B cell (primary cell): Measurements from ENCODE around the gene PPIH. TPM values are rescaled to one million over a fixed set of nuclear protein-coding genes. Genes with fewer than 3 reads are reported as not detected.

Experiments
- ATAC-seq: fragments of 200-7000 bp; cut with Tn5 transposase; one replicate; pipeline ENCODE4 v1.10.0; 2021; ENCODE audit warnings: low read depth, mild to moderate bottlenecking, moderate number of reproducible peaks, moderate library complexity
- CTCF ChIA-PET: fragments of 350-600 bp; sonication (Branson Sonifier 250); formaldehyde crosslinking; loops from one replicate; lab custom pipeline; 2021; ENCODE audit warnings: antibody characterized with exemption, inconsistent platforms; lab: Charles Lee
- POLR2A ChIA-PET: fragments of 350-600 bp; sonication (Branson Sonifier 250); formaldehyde crosslinking; loops from one replicate; lab custom pipeline; 2021; ENCODE audit warnings: antibody characterized with exemption; lab: Charles Lee
- DNase-seq: peaks from one replicate; pipeline ENCODE4 v3.0.0; 2013
- H2AFZ ChIP-seq: 2 replicates; pipeline ENCODE4 v1.6.1; 2012; ENCODE audit warnings: mild to moderate bottlenecking, low read depth, low read length; ENCODE audit not compliant: insufficient read depth, poor library complexity, severe bottlenecking
- H3K27ac ChIP-seq, 2 donors: 1 replicate in 1 of 2; 2 replicates in 1 of 2; pipeline ENCODE4 v1.5.1; 2012 to 2013; ENCODE audit warnings: low read length in 2 of 2, mild to moderate bottlenecking in 2 of 2, moderate library complexity in 1 of 2
- H3K27me3 ChIP-seq, 4 experiments: fragments of 200-600 bp in 1 of 4; sonication (generic) in 1 of 4; replicated peaks in 1 of 4; 1 replicate in 2 of 4; 2 replicates in 2 of 4; pipeline versions ENCODE4 v1.6.1 to v1.7.0; 2013 to 2016; ENCODE audit warnings: low read length in 3 of 4, mild to moderate bottlenecking in 2 of 4, mixed read lengths in 1 of 4, moderate library complexity in 1 of 4; ENCODE audit not compliant: insufficient read depth in 4 of 4, control insufficient read depth in 3 of 4; ENCODE audit errors: control extremely low read depth in 1 of 4
- H3K36me3 ChIP-seq, 2 experiments: replicated peaks in 1 of 2; 1 replicate in 1 of 2; 2 replicates in 1 of 2; pipeline versions ENCODE4 v1.6.1 to v1.7.1; 2013; ENCODE audit warnings: low read length in 1 of 2; ENCODE audit not compliant: insufficient read depth in 2 of 2, control insufficient read depth in 1 of 2; ENCODE audit errors: control extremely low read depth in 1 of 2, extremely low read depth in 1 of 2
- H3K4me1 ChIP-seq, 2 donors: fragments of 200-600 bp in 1 of 2; sonication (generic) in 1 of 2; 1 replicate in 1 of 2; 2 replicates in 1 of 2; pipeline versions ENCODE4 v1.5.1 to v1.6.1; 2013 to 2017; ENCODE audit warnings: low read length in 2 of 2; ENCODE audit not compliant: control insufficient read depth in 2 of 2, insufficient read depth in 2 of 2
- H3K4me2 ChIP-seq: replicated peaks from 2 replicates; pipeline ENCODE3; 2012; ENCODE audit warnings: mild to moderate bottlenecking, low read depth, low read length; ENCODE audit not compliant: poor library complexity, severe bottlenecking
- H3K4me3 ChIP-seq, 5 experiments: fragments of 200-600 bp in 1 of 5; sonication (generic) in 1 of 5; 1 replicate in 3 of 5; 2 replicates in 2 of 5; pipeline versions ENCODE4 v1.5.1 to v1.7.0; 2011 to 2016; ENCODE audit warnings: low read length in 4 of 5, mild to moderate bottlenecking in 4 of 5, low read depth in 2 of 5, control low read depth in 1 of 5, moderate library complexity in 1 of 5; ENCODE audit not compliant: insufficient read depth in 1 of 5; ENCODE audit errors: control extremely low read depth in 1 of 5, extremely low read depth in 1 of 5
- H3K79me2 ChIP-seq: fragments of 200-600 bp; sonication (generic); one replicate; pipeline ENCODE4 v1.6.0; 2016; ENCODE audit warnings: low read length; ENCODE audit not compliant: control insufficient read depth, insufficient read depth
- H3K9ac ChIP-seq: fragments of 200-600 bp; sonication (generic); 2 replicates; pipeline ENCODE4 v1.6.1; 2017; ENCODE audit warnings: mild to moderate bottlenecking, low read length, moderate library complexity
- H3K9me3 ChIP-seq, 3 donors: one replicate each; pipeline versions ENCODE4 v1.6.1 to v1.7.1; 2013; ENCODE audit warnings: low read length in 2 of 3; ENCODE audit not compliant: control insufficient read depth in 2 of 3, insufficient read depth in 1 of 3; ENCODE audit errors: control extremely low read depth in 1 of 3
- H4K20me1 ChIP-seq: 2 replicates; pipeline ENCODE4 v1.6.0; 2012; ENCODE audit warnings: mild to moderate bottlenecking, low read length; ENCODE audit not compliant: insufficient read depth, control insufficient read depth, poor library complexity, severe bottlenecking
- H3K27ac Mint-ChIP-seq: one replicate; pipeline ENCODE4 v1.8.0; 2021; ENCODE audit warnings: mixed read lengths
- H3K27me3 Mint-ChIP-seq: one replicate; pipeline ENCODE4 v1.8.0; 2021; ENCODE audit warnings: mixed read lengths
- H3K4me1 Mint-ChIP-seq: one replicate; pipeline ENCODE4 v1.8.0; 2021; ENCODE audit warnings: mixed read lengths
- H3K4me3 Mint-ChIP-seq: one replicate; pipeline ENCODE4 v1.8.0; 2021; ENCODE audit warnings: mixed read lengths
- H3K9me3 Mint-ChIP-seq: one replicate; pipeline ENCODE4 v1.8.0; 2022; ENCODE audit warnings: mixed read lengths; ENCODE audit not compliant: insufficient read depth
- CTCF ChIP-seq: fragments of 200-600 bp; IDR thresholded peaks from one replicate; pipeline ENCODE4 v1.8.0; 2022; ENCODE audit warnings: antibody characterized with exemption, mild to moderate bottlenecking
- EZH2 ChIP-seq: IDR thresholded peaks from 2 replicates; pipeline ENCODE4 v1.6.1; 2012; ENCODE audit warnings: borderline replicate concordance, low read depth, mild to moderate bottlenecking, moderate library complexity, low read length; ENCODE audit not compliant: insufficient read depth, poor library complexity, severe bottlenecking
- WGBS: methylation state at CpG from one replicate; pipeline ENCODE4 v1.1.5; 2013; ENCODE audit warnings: missing lambda C conversion rate; ENCODE audit not compliant: insufficient coverage; 5-methylcytosine and 5-hydroxymethylcytosine counted together
- intact Hi-C: fragments of 100-400 bp; cut with micrococcal nuclease; formaldehyde crosslinking; loops from one replicate; pipeline ENCODE4 v1.10.0; 2022
- polyA plus RNA-seq: library from polyadenylated mRNA; depleted of rRNA; stranded (reverse); fragments of >200 nt; gene quantifications from 2 replicates; pipeline ENCODE4 v1.2.3, GENCODE V29; 2012
- total RNA-seq, 2 donors: library from RNA; stranded (reverse); fragments of 120-200 nt in 1 of 2; gene quantifications; 1 replicate in 1 of 2; 2 replicates in 1 of 2; pipeline versions ENCODE4 v1.2.3 to v1.2.4, GENCODE V29; 2013 to 2022

The PPIH gene
- total and polyA plus RNA-seq, 2 donors (not counting 1 experiment from before 2014, with no cell fraction given) = 42.4 to 50.3 TPM

GRCh38 chr1:42680921-42681683 lies 22.9 kb downstream of the PPIH start:
- peak overlapping the region; percentile 91 for H2AFZ ChIP-seq
- H3K4me3 ChIP-seq = peak overlapping the region; percentile 64 to 94 (median 82)
- no peaks in the 10 kb centered on the region for H3K9me3 ChIP-seq
- intact Hi-C loops = no loop called here
- H3K79me2 ChIP-seq = peaks cover 47% of the 10 kb centered on the region
- 5% methylated on average over 10 of the region's 18 CpGs for WGBS
- ATAC-seq (no peak), DNase-seq (no peak)
- H3K27ac ChIP-seq = peak overlapping the region; percentile 80 to 97
- H3K4me1 Mint-ChIP-seq = peaks cover 46% of the 10 kb centered on the region
- peaks cover 4 to 24% of the 10 kb centered on the region in 2 experiments for H3K36me3 ChIP-seq
- H3K27me3 Mint-ChIP-seq = no peaks in the 10 kb centered on the region
- peak overlapping the region; percentile 86 for H3K4me2 ChIP-seq
- peak overlapping the region; percentile 94 for H3K9ac ChIP-seq
- H3K27ac Mint-ChIP-seq = peak overlapping the region; percentile 100
- TF ChIP-seq EZH2 (no peak), CTCF (no peak)
- H3K4me1 ChIP-seq = peaks cover 40 to 41% of the 10 kb centered on the region in 2 donors
- peaks cover 32% of the 10 kb centered on the region for H4K20me1 ChIP-seq
- ChIA-PET POLR2A (interaction anchor here (1.3 to 2.5 kb wide), 3 partner anchors 23 to 271 kb away, joined by 3 to 22 read pairs (median 19); partner anchors contain the start of genes C1orf50, P3H1 and PPIH), CTCF (interaction anchor here (1.4 to 1.8 kb wide), 2 partner anchors 23 to 166 kb away, joined by 3 to 4 read pairs; partner anchors contain the start of genes PPIH and ZNF691)
- peak overlapping the region; percentile 99 for H3K4me3 Mint-ChIP-seq
- H3K9me3 Mint-ChIP-seq = no peaks in the 10 kb centered on the region
- H3K27me3 ChIP-seq = no peaks in the 10 kb centered on the region
